OCI-LY3 (cell line): ENCODE results near the gene ASIC3.

Experiments
- H2AFZ ChIP-seq: fragments of 200-600, 300-600 bp; shearing (Covaris generic); 2 replicates; pipeline ENCODE4 v1.6.0; 2014; ENCODE audit warnings: antibody characterized with exemption, low read depth, low read length
- H3K27ac ChIP-seq: fragments of 200-600, 300-600 bp; sonication (generic); 2 replicates; pipeline ENCODE4 v1.5.1; 2014; ENCODE audit warnings: mild to moderate bottlenecking, low read length, moderate library complexity, mixed read lengths
- H3K27me3 ChIP-seq: fragments of 200-600, 300-600 bp; sonication (generic); 2 replicates; pipeline ENCODE4 v1.6.1; 2014; ENCODE audit warnings: low read depth, low read length, mixed read lengths
- H3K36me3 ChIP-seq: fragments of 200-600, 300-600 bp; sonication (generic); replicated peaks from 2 replicates; pipeline ENCODE3; 2014; ENCODE audit warnings: low read depth, low read length, mixed read lengths
- H3K4me1 ChIP-seq: fragments of 300-600, 200-600 bp; sonication (generic); 2 replicates; pipeline ENCODE4 v1.6.1; 2014; ENCODE audit warnings: low read length, mixed read lengths
- H3K4me2 ChIP-seq: fragments of 200-600, 300-600 bp; sonication (generic); 2 replicates; pipeline ENCODE4 v1.6.1; 2014; ENCODE audit warnings: low read length, mixed read lengths
- H3K4me3 ChIP-seq: fragments of 300-600, 200-600 bp; sonication (generic); 2 replicates; pipeline ENCODE4 v1.5.1; 2014; ENCODE audit warnings: antibody characterized with exemption, mild to moderate bottlenecking, low read length, moderate library complexity
- H3K79me2 ChIP-seq: fragments of 300-600, 200-600 bp; shearing (Covaris generic); 2 replicates; pipeline ENCODE4 v1.6.1; 2014; ENCODE audit warnings: mild to moderate bottlenecking, low read length, mixed read lengths
- H3K9ac ChIP-seq: fragments of 300-600, 200-600 bp; shearing (Covaris generic); 2 replicates; pipeline ENCODE4 v1.6.0; 2014; ENCODE audit warnings: mild to moderate bottlenecking, low read length, moderate library complexity
- H3K9me3 ChIP-seq: fragments of 200-600, 300-600 bp; shearing (Covaris generic); 2 replicates; pipeline ENCODE4 v1.6.1; 2014; ENCODE audit warnings: low read length, mixed read lengths; ENCODE audit not compliant: insufficient read depth
- H4K20me1 ChIP-seq: fragments of 200-600, 300-600 bp; sonication (generic); 2 replicates; pipeline ENCODE4 v1.6.1; 2016; ENCODE audit warnings: low read length, mixed read lengths; ENCODE audit not compliant: insufficient read depth
- CTCF ChIP-seq: fragments of 200-600, 300-600 bp; sonication (generic); IDR thresholded peaks from 2 replicates; pipeline ENCODE4 v1.5.1; 2014; ENCODE audit warnings: antibody characterized with exemption, low read length, low read depth
- EZH2phosphoT487 ChIP-seq: fragments of 200-600 bp; shearing (Covaris generic); IDR thresholded peaks from 2 replicates; pipeline ENCODE4 v1.6.1; 2018; ENCODE audit warnings: antibody characterized with exemption, mixed run types, low read depth

ASIC3 gene

DNA sequence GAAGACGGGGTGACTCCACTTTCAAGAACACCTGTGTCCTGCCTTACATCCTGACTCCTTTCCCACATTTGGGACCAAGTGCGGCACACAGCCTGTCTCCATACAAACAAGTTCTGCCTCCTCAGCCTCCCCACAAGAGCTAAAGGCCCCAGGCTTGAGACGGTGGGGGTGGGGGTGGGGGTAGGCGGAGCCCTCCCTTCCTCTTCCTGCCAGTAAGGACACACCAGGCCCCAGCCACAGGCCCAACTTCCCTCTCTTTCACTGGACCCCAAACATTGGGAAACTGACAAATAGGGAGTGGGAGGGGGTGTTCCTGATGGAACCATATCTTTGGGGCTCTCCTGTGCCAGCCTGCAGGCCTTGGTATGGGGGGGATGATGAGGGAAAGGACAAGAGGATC, 4.8 kb downstream of the ASIC3 start:
- no peak overlapping the region for H2AFZ ChIP-seq
- no peaks in the 10 kb centered on the region for H3K27me3 ChIP-seq
- no peak overlapping the region for H3K4me3 ChIP-seq
- no peaks in the 10 kb centered on the region for H3K9me3 ChIP-seq
- H3K4me1 ChIP-seq = peaks cover 4% of the 10 kb centered on the region; the same call in 1 of the 2 replicates
- H3K27ac ChIP-seq = no peak overlapping the region
- H3K79me2 ChIP-seq = no peaks in the 10 kb centered on the region
- TF ChIP-seq EZH2phosphoT487 = no peak
- no peak for TF ChIP-seq CTCF
- no peaks in the 10 kb centered on the region for H4K20me1 ChIP-seq
- no peak overlapping the region for H3K9ac ChIP-seq
- H3K36me3 ChIP-seq = no peaks in the 10 kb centered on the region
- no peak overlapping the region for H3K4me2 ChIP-seq

GRCh38 chr7:151053751-151054150, 5.4 kb downstream of the ASIC3 start:
- H3K4me2 ChIP-seq = no peak overlapping the region

DNA sequence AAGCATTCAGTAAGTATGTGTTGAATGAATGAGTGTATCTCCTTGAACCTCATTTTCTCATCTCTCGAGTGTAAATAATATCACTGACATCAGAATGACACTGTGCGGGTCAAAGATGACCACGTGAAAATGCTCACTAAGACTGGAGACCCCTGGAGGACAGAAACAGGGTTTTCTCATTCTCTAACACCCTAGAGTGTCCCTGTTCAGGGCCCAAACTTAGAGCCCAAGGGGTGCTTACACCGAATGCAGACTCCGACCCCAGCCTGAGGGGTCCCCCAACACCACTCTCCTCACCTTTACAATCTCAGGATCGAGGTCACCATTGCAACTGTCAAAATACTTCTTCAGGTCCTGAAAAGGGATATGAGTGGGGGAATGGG, 7.9 kb downstream of the ASIC3 start:
- Histone ChIP-seq H2AFZ (no peak overlapping the region), H3K9me3 (no peaks in the 10 kb centered on the region), H3K27ac (no peak overlapping the region), H3K79me2 (peaks cover 17% of the 10 kb centered on the region), H3K4me1 (peaks cover 14% of the 10 kb centered on the region), H3K9ac (no peak overlapping the region), H3K27me3 (no peaks in the 10 kb centered on the region), H3K4me3 (no peak overlapping the region), H4K20me1 (peaks cover 8% of the 10 kb centered on the region), H3K4me2 (no peak overlapping the region), H3K36me3 (no peaks in the 10 kb centered on the region)
- TF ChIP-seq EZH2phosphoT487 = no peak
- no peak for TF ChIP-seq CTCF

More at GRCh38 chr7:151053751-151054150, 5.4 kb downstream of the ASIC3 start:
- H3K36me3 ChIP-seq = no peaks in the 10 kb centered on the region
- no peak overlapping the region for H3K9ac ChIP-seq
- peaks cover 6% of the 10 kb centered on the region; the same call in 1 of the 2 replicates for H3K4me1 ChIP-seq
- H2AFZ ChIP-seq = no peak overlapping the region
- no peaks in the 10 kb centered on the region for H3K27me3 ChIP-seq
- no peak overlapping the region for H3K27ac ChIP-seq
- no peaks in the 10 kb centered on the region for H4K20me1 ChIP-seq
- no peak for TF ChIP-seq CTCF
- no peak for TF ChIP-seq EZH2phosphoT487
- H3K79me2 ChIP-seq = no peaks in the 10 kb centered on the region
- H3K4me3 ChIP-seq = no peak overlapping the region
- no peaks in the 10 kb centered on the region for H3K9me3 ChIP-seq

- Histone ChIP-seq H3K27me3 (no peaks in the 10 kb centered on the region), H3K4me2 (peak overlapping the region; percentile 90), H3K79me2 (peaks cover 23% of the 10 kb centered on the region), H2AFZ (0 out of 2 replicates have a peak overlapping the region, but pooled peaks have one; percentile 52), H3K9me3 (no peaks in the 10 kb centered on the region), H3K27ac (no peak overlapping the region), H3K4me1 (peaks cover 16% of the 10 kb centered on the region), H3K36me3 (no peaks in the 10 kb centered on the region), H3K4me3 (peak overlapping the region; percentile 90), H4K20me1 (peaks cover 12% of the 10 kb centered on the region), H3K9ac (peak overlapping the region; percentile 71)
- TF ChIP-seq EZH2phosphoT487 = no peak
- no peak for TF ChIP-seq CTCF
These were observed 8.6 kb downstream of the ASIC3 start for GRCh38 chr7:151056666-151057505.
